Measurements from ENCODE around the gene TRPC3. TPM values are rescaled to one million over a fixed set of nuclear protein-coding genes. Genes with fewer than 3 reads are reported as not detected.

TRPC3 gene
- total RNA-seq (2014; rRNA removed; shearing (Covaris generic)): 0.05 TPM in 1 of 2 replicates, not detected in the other
- 0.14 TPM in 1 of 2 replicates, not detected in the other for polyA plus RNA-seq (2015; cell fraction: cytosol; rRNA removed)
- polyA plus RNA-seq (2015; cell fraction: nucleus; rRNA removed): 0.33 TPM in 1 of 2 replicates, not detected in the other

DNA sequence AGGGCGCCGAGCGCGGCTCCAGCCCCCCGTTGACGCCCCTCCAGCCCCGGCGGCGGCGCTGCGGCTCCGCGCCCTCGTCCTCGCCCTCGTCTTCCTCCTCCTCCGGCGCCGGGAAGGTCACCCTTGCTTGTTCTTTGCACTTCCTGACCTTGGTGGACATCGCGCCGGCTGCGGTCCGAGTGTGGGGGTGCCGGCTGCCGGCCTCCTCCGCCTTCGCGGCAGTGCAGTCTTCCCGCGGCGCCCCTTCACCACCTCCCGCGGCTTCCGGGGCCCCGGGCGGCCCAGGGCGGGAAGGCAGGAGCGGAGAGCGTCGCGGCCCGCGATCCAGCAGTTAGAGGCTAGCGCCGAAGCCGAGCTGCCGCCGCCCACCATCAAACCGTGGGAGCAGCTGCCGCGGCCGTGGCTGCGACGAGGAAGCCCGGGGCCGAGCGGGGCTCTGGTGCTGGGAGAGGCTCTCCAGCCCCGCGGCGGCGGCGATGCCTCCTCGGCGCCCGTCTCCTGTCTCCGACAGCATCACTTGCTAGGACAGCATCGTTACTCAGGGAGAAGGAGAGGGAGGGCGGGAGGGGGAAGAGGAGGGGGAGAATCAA, at the start of gene TRPC3:
Gene TRPC3 (minus strand): TSS at position 540 of the 590 bp plus-strand sequence. CDS start 380 bp downstream, at position 160.
- in situ Hi-C loops (cut with HindIII; ENCODE audit: low pct_unique_long_range_greater_than_20kb, low sequenced_read_pairs): no loop called here

DNA sequence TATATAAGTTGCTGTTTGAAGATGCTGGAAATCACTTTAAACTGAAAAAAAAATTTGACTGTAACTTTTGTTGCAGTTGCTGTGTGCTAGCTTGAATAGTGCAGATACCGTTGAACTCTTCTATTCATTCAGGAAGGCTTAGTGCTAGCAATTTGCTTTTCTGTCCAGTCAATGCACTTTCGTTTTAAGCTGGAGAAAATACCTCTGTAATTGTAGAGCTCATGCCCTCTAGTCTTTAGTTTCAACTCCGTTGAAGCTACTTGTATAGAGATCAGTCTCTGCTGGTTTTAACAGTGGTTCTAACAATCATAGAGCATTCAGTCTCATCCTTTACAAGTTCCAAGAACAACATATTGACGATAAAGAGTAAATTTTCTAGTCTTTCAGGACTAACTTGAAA, 49.0 kb upstream of the TRPC3 start:
- no peak for DNase-seq (ENCODE audit: low read depth, low spot score)
- in situ Hi-C loops (cut with HindIII; ENCODE audit: low pct_unique_long_range_greater_than_20kb, low sequenced_read_pairs): no loop called here

More for the DNA sequence above, at the start of gene TRPC3:
- no peak for DNase-seq (ENCODE audit: low read depth, low spot score)

- in situ Hi-C loops (cut with HindIII; ENCODE audit: low pct_unique_long_range_greater_than_20kb, low sequenced_read_pairs): no loop called here
- DNase-seq (ENCODE audit: low read depth, low spot score): peak; percentile 21
These were observed 46.2 kb upstream of the TRPC3 start for GRCh38 chr4:121998024-121998423.

DNA sequence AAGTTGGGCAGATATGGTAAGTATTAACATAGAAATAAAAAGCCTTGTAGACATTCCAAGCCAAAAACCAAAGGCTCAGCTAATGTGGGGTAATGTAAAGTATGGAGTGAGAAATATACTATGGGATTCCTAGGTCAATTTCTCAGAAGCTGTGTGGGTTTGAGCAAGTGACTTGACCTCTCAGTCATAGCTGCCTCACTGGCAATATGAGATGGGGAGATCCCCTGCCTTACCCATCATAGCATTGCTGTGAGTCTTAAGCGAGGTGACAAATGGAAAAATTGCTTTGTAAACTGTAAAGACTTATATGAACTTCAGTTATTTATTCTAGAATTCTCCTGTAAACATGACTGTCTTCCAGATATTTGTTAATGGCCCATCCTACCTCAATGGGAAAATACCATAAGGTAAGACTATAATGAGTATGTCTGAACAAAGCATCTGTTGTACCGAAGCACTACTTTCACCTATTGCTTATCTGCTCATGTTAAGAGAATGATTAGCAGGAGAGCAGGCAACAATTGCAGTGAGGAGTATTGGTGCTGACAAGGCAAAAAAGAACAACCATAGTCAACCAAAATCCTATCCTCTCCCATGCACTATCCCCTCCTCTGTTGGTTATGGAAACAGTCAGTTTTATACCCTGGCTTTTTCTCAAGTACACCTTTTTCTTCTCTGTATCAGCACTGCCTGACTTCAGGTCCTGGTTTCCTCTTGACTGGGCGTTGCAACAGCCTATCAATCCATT, 44.1 kb upstream of the TRPC3 start:
- in situ Hi-C loops (cut with HindIII; ENCODE audit: low pct_unique_long_range_greater_than_20kb, low sequenced_read_pairs): no loop called here
- no peak for DNase-seq (ENCODE audit: low read depth, low spot score)

- DNase-seq (ENCODE audit: low read depth, low spot score): no peak
- in situ Hi-C loops (cut with HindIII; ENCODE audit: low pct_unique_long_range_greater_than_20kb, low sequenced_read_pairs): no loop called here
These were observed 40.1 kb upstream of the TRPC3 start for GRCh38 chr4:121991968-121992367.

DNA sequence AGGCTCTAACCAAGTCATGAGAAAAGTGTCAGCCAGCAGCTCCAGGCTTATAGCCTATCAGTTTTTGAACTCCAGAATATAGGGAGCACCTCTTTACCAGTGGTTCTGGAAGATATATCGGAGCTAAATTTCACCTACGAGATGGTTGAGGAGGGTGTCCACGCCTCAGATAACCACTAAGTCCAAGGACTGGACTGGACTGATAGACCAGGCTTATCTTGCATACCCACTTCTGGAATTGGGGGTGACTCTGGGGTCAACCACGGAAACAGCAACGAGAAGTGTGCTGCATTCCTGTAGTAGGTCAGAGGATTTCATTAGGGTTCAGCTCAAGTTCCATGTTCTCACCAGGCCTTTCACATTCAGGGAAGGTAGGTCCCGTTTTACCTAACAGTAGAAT, 38.6 kb upstream of the TRPC3 start:
- in situ Hi-C loops (cut with HindIII; ENCODE audit: low pct_unique_long_range_greater_than_20kb, low sequenced_read_pairs): no loop called here
- no peak for DNase-seq (ENCODE audit: low read depth, low spot score)

DNA sequence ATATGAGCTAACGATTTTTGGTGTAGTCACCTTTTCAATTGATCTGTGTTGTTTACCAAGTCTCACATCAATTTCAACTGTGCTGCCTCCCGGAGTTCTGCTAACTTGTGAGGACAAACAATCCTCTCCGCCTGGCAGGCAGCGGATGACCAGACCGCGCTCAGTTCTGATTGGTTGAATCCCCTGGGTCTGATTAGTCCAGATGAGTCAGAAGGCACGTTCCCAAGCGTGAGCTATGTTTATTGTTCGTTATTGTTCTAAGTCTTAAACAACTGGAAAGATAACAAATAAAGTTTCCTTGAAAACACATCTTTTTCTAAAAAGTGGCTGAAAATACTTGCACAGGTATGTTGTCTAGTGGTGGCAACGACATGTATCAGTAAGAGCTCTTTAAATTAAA, 37.9 kb upstream of the TRPC3 start:
- peak; percentile 8 for DNase-seq (ENCODE audit: low read depth, low spot score)
- in situ Hi-C loops (cut with HindIII; ENCODE audit: low pct_unique_long_range_greater_than_20kb, low sequenced_read_pairs): no loop called here

GRCh38 chr4:121988950-121989349, 37.1 kb upstream of the TRPC3 start:
- DNase-seq (ENCODE audit: low read depth, low spot score): no peak
- in situ Hi-C loops (cut with HindIII; ENCODE audit: low pct_unique_long_range_greater_than_20kb, low sequenced_read_pairs): no loop called here

DNA sequence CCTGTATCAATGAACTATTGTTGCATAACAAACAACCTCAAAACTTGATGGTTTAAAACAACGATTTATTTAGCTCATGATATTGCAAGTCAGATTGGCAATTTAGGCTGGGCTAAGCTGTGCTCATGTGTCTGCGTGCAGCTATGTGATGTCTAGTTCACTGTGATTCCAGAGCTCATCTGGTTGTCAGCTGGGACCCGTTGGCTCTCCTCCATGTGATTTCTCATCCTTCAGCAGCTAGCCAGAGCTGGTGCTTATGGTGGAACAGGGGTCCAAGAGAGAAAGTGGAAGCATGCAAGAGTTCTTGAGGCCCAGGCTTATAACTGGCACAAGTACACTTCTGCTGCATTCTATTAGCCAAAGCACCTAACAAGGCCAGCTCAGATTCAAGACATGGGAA, 28.8 kb upstream of the TRPC3 start:
- DNase-seq (ENCODE audit: low read depth, low spot score): no peak
- in situ Hi-C loops (cut with HindIII; ENCODE audit: low pct_unique_long_range_greater_than_20kb, low sequenced_read_pairs): no loop called here

GRCh38 chr4:121978172-121978516, 26.3 kb upstream of the TRPC3 start:
- DNase-seq (ENCODE audit: low read depth, low spot score): no peak
- in situ Hi-C loops (cut with HindIII; ENCODE audit: low pct_unique_long_range_greater_than_20kb, low sequenced_read_pairs): no loop called here

- no peak for DNase-seq (ENCODE audit: low read depth, low spot score)
- in situ Hi-C loops (cut with HindIII; ENCODE audit: low pct_unique_long_range_greater_than_20kb, low sequenced_read_pairs): no loop called here
These were observed 25.7 kb upstream of the TRPC3 start for GRCh38 chr4:121977251-121978171.

GRCh38 chr4:121975784-121976183, 23.9 kb upstream of the TRPC3 start:
- in situ Hi-C loops (cut with HindIII; ENCODE audit: low pct_unique_long_range_greater_than_20kb, low sequenced_read_pairs): no loop called here

GRCh38 chr4:121973816-121974215, 22.0 kb upstream of the TRPC3 start:
- in situ Hi-C loops (cut with HindIII; ENCODE audit: low pct_unique_long_range_greater_than_20kb, low sequenced_read_pairs): no loop called here

More at GRCh38 chr4:121975784-121976183, 23.9 kb upstream of the TRPC3 start:
- no peak for DNase-seq (ENCODE audit: low read depth, low spot score)

GRCh38 chr4:121968859-121969258, 17.0 kb upstream of the TRPC3 start:
- in situ Hi-C loops (cut with HindIII; ENCODE audit: low pct_unique_long_range_greater_than_20kb, low sequenced_read_pairs): no loop called here
- no peak for DNase-seq (ENCODE audit: low read depth, low spot score)

More at GRCh38 chr4:121973816-121974215, 22.0 kb upstream of the TRPC3 start:
- DNase-seq (ENCODE audit: low read depth, low spot score): no peak

- in situ Hi-C loops (cut with HindIII; ENCODE audit: low pct_unique_long_range_greater_than_20kb, low sequenced_read_pairs): no loop called here
- DNase-seq (ENCODE audit: low read depth, low spot score): no peak
These were observed 13.1 kb upstream of the TRPC3 start for GRCh38 chr4:121964958-121965357.

- DNase-seq (ENCODE audit: low read depth, low spot score): no peak
- in situ Hi-C loops (cut with HindIII; ENCODE audit: low pct_unique_long_range_greater_than_20kb, low sequenced_read_pairs): no loop called here
These were observed 9.0 kb upstream of the TRPC3 start for GRCh38 chr4:121960818-121961217.

GRCh38 chr4:121958777-121959176, 6.9 kb upstream of the TRPC3 start:
- in situ Hi-C loops (cut with HindIII; ENCODE audit: low pct_unique_long_range_greater_than_20kb, low sequenced_read_pairs): no loop called here
- no peak for DNase-seq (ENCODE audit: low read depth, low spot score)

DNA sequence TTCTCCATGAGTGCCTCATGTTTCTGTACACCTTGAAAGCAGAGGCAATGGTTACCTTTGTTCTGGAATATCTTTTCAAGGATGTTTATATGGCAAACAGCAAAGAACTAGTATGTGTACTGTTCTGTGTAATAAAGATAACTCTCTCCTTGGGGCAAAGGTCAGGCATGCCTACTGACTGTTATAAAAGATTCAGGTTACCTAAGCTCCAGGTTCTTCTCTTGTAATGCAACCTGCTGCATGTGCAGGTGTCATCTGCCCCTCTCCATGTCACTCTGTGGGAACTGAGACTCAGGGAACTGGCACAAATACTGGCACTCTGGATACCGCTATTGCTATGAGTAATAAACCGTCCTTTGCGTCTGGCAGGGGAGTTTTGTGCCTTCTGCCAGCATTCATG, 5.4 kb upstream of the TRPC3 start:
- DNase-seq (ENCODE audit: low read depth, low spot score): no peak
- in situ Hi-C loops (cut with HindIII; ENCODE audit: low pct_unique_long_range_greater_than_20kb, low sequenced_read_pairs): no loop called here
